Neuron (in vitro differentiated cells): Measurements from ENCODE around the gene TSC2.
"Not testable (repeated sequence)": the region's sequence is repeated elsewhere in the genome, so short reads cannot be mapped to it uniquely, and the experiment has no call there.

Source experiments
- H2AFZ ChIP-seq: one replicate; pipeline ENCODE4 v1.6.1; 2013; ENCODE audit warnings: low read depth, mild to moderate bottlenecking, inconsistent platforms, low read length, moderate library complexity
- H3K27me3 ChIP-seq: one replicate; pipeline ENCODE4 v1.6.1; 2013; ENCODE audit warnings: low read length; ENCODE audit not compliant: insufficient read depth
- H3K36me3 ChIP-seq: one replicate; pipeline ENCODE4 v1.6.1; 2013; ENCODE audit warnings: low read length; ENCODE audit not compliant: insufficient read depth
- H3K4me1 ChIP-seq: one replicate; pipeline ENCODE4 v1.6.1; 2013; ENCODE audit warnings: low read length; ENCODE audit not compliant: insufficient read depth
- H3K4me3 ChIP-seq: 2 replicates; pipeline ENCODE4 v1.5.1; 2013; ENCODE audit warnings: mild to moderate bottlenecking, low read length, moderate library complexity
- H3K9me3 ChIP-seq: one replicate; pipeline ENCODE4 v1.6.1; 2013; ENCODE audit warnings: low read length

The TSC2 gene

GRCh38 chr16:2095918-2096582, 48.3 kb downstream of the TSC2 start:
- Histone ChIP-seq H3K36me3 (peaks cover 61% of the 10 kb centered on the region), H3K9me3 (no peaks in the 10 kb centered on the region), H3K4me3 (no peak overlapping the region), H3K4me1 (no peaks in the 10 kb centered on the region), H3K27me3 (no peaks in the 10 kb centered on the region), H2AFZ (no peak overlapping the region)

- H3K36me3 ChIP-seq, result peaks cover 57% of the 10 kb centered on the region
Observed at GRCh38 chr16:2096853-2097595, 49.2 kb downstream of the TSC2 start.

GRCh38 chr16:2097689-2098088, 49.9 kb downstream of the TSC2 start:
- not testable (repeated sequence) for H2AFZ ChIP-seq, H3K9me3 ChIP-seq, H3K4me1 ChIP-seq, H3K4me3 ChIP-seq, H3K27me3 ChIP-seq
- peaks cover 54% of the 10 kb centered on the region for H3K36me3 ChIP-seq

More at GRCh38 chr16:2096853-2097595, 49.2 kb downstream of the TSC2 start:
- Histone ChIP-seq H3K9me3 (no peaks in the 10 kb centered on the region), H2AFZ (no peak overlapping the region), H3K27me3 (no peaks in the 10 kb centered on the region), H3K4me1 (no peaks in the 10 kb centered on the region), H3K4me3 (no peak overlapping the region)

GRCh38 chr16:2101581-2101980, 53.8 kb downstream of the TSC2 start:
- not testable (repeated sequence) for H3K4me3 ChIP-seq, H3K4me1 ChIP-seq, H2AFZ ChIP-seq, H3K27me3 ChIP-seq, H3K9me3 ChIP-seq
- H3K36me3 ChIP-seq, result peaks cover 31% of the 10 kb centered on the region

- H2AFZ ChIP-seq, result no peak overlapping the region
- H3K36me3 ChIP-seq, result peaks cover 31% of the 10 kb centered on the region
- no peaks in the 10 kb centered on the region for H3K9me3 ChIP-seq
- no peaks in the 10 kb centered on the region for H3K4me1 ChIP-seq
- H3K27me3 ChIP-seq, result no peaks in the 10 kb centered on the region
- H3K4me3 ChIP-seq, result no peak overlapping the region
Observed at GRCh38 chr16:2102471-2102870, 54.7 kb downstream of the TSC2 start.

- H3K4me1 ChIP-seq, H3K27me3 ChIP-seq, H3K9me3 ChIP-seq, H2AFZ ChIP-seq, H3K4me3 ChIP-seq: not testable (repeated sequence)
- peaks cover 37% of the 10 kb centered on the region for H3K36me3 ChIP-seq
Observed at GRCh38 chr16:2104464-2104863, 56.7 kb downstream of the TSC2 start.

- H3K4me1 ChIP-seq, H2AFZ ChIP-seq, H3K27me3 ChIP-seq, H3K4me3 ChIP-seq, H3K9me3 ChIP-seq: not testable (repeated sequence)
- H3K36me3 ChIP-seq, result peaks cover 34% of the 10 kb centered on the region
Observed at GRCh38 chr16:2105291-2105690, 57.5 kb downstream of the TSC2 start.

GRCh38 chr16:2105769-2106168, 58.0 kb downstream of the TSC2 start:
- H3K4me1 ChIP-seq, H3K27me3 ChIP-seq, H2AFZ ChIP-seq, H3K9me3 ChIP-seq, H3K4me3 ChIP-seq: not testable (repeated sequence)
- peaks cover 31% of the 10 kb centered on the region for H3K36me3 ChIP-seq

GRCh38 chr16:2106211-2106610, 58.4 kb downstream of the TSC2 start:
- H3K4me3 ChIP-seq, H3K27me3 ChIP-seq, H3K4me1 ChIP-seq, H2AFZ ChIP-seq, H3K9me3 ChIP-seq: not testable (repeated sequence)
- H3K36me3 ChIP-seq, result peaks cover 35% of the 10 kb centered on the region

GRCh38 chr16:2107121-2107790, 59.5 kb downstream of the TSC2 start:
- not testable (repeated sequence) for H3K4me3 ChIP-seq, H2AFZ ChIP-seq, H3K27me3 ChIP-seq, H3K4me1 ChIP-seq, H3K9me3 ChIP-seq
- H3K36me3 ChIP-seq, result peaks cover 38% of the 10 kb centered on the region

GRCh38 chr16:2107791-2108125, 60.0 kb downstream of the TSC2 start:
- H3K4me3 ChIP-seq, H3K9me3 ChIP-seq, H3K27me3 ChIP-seq, H2AFZ ChIP-seq, H3K4me1 ChIP-seq: not testable (repeated sequence)
- H3K36me3 ChIP-seq, result peaks cover 38% of the 10 kb centered on the region

- not testable (repeated sequence) for H3K9me3 ChIP-seq, H3K4me3 ChIP-seq, H3K27me3 ChIP-seq, H2AFZ ChIP-seq, H3K4me1 ChIP-seq
- peaks cover 37% of the 10 kb centered on the region for H3K36me3 ChIP-seq
Observed at GRCh38 chr16:2108446-2109270, 60.9 kb downstream of the TSC2 start.

- peaks cover 39% of the 10 kb centered on the region for H3K36me3 ChIP-seq
- H3K9me3 ChIP-seq, H3K27me3 ChIP-seq, H3K4me1 ChIP-seq, H3K4me3 ChIP-seq, H2AFZ ChIP-seq: not testable (repeated sequence)
Observed at GRCh38 chr16:2109271-2109580, 61.4 kb downstream of the TSC2 start.
